Liver (tissue), 9 donors: ENCODE data around the gene RAMP2. TPM values are rescaled to one million over a fixed set of nuclear protein-coding genes. Genes with fewer than 3 reads are reported as not detected.
A peak's percentile ranks its signal among the peaks of the same experiment; 100 is the strongest.

ENCODE experiments used
- DNase-seq: peaks from one replicate; pipeline ENCODE4 v3.0.0-alpha.2; 2017; ENCODE audit warnings: low spot score
- H3K27ac ChIP-seq, 2 donors: one replicate each; pipeline ENCODE4 v1.7.0; 2013; ENCODE audit warnings: inconsistent platforms in 2 of 2, low read length in 2 of 2, control low read depth in 1 of 2, low read depth in 1 of 2, mild to moderate bottlenecking in 1 of 2
- H3K27me3 ChIP-seq, 4 donors: one replicate each; pipeline versions ENCODE4 v1.6.1 to v1.7.0; 2013; ENCODE audit warnings: low read length in 3 of 4, inconsistent platforms in 1 of 4, mild to moderate bottlenecking in 1 of 4, moderate library complexity in 1 of 4; ENCODE audit not compliant: control insufficient read depth in 4 of 4, insufficient read depth in 4 of 4
- H3K36me3 ChIP-seq, 4 donors: one replicate each; pipeline versions ENCODE4 v1.6.1 to v1.7.0; 2013; ENCODE audit warnings: low read length in 3 of 4, mild to moderate bottlenecking in 3 of 4, low read depth in 1 of 4, moderate library complexity in 1 of 4; ENCODE audit not compliant: control insufficient read depth in 4 of 4, insufficient read depth in 3 of 4
- H3K4me1 ChIP-seq, 4 donors: one replicate each; pipeline versions ENCODE4 v1.6.1 to v1.7.0; 2013; ENCODE audit warnings: low read length in 3 of 4, mild to moderate bottlenecking in 3 of 4, moderate library complexity in 1 of 4; ENCODE audit not compliant: control insufficient read depth in 4 of 4, insufficient read depth in 4 of 4
- H3K4me3 ChIP-seq, 3 donors: one replicate each; pipeline versions ENCODE4 v1.6.1 to v1.7.0; 2013; ENCODE audit warnings: low read length in 3 of 3, control low read depth in 1 of 3, low read depth in 1 of 3, mild to moderate bottlenecking in 1 of 3
- H3K9ac ChIP-seq, 2 donors: one replicate each; pipeline ENCODE4 v1.7.0; 2013; ENCODE audit warnings: low read length in 2 of 2, mild to moderate bottlenecking in 2 of 2, moderate library complexity in 2 of 2, control low read depth in 1 of 2, low read depth in 1 of 2
- H3K9me3 ChIP-seq, 4 donors: one replicate each; pipeline versions ENCODE4 v1.6.1 to v1.7.0; 2013; ENCODE audit warnings: low read length in 3 of 4; ENCODE audit not compliant: control insufficient read depth in 4 of 4
- EGR1 ChIP-seq, 2 donors: IDR thresholded peaks; 2 replicates each; pipeline ENCODE4 v1.6.1; 2016 to 2018; ENCODE audit warnings: antibody characterized with exemption in 2 of 2, low read depth in 2 of 2
- FOXA1 ChIP-seq: IDR thresholded peaks from 2 replicates; pipeline ENCODE4 v1.6.1; 2016; ENCODE audit warnings: antibody characterized with exemption
- FOXA2 ChIP-seq: IDR thresholded peaks from 2 replicates; pipeline ENCODE4 v1.6.1; 2016; ENCODE audit warnings: antibody characterized with exemption
- GABPA ChIP-seq, 2 donors: IDR thresholded peaks in 1 of 2; conservative IDR thresholded peaks in 1 of 2; 2 replicates each; pipeline ENCODE4 v1.6.1; 2016; ENCODE audit warnings: antibody characterized with exemption in 2 of 2, mild to moderate bottlenecking in 1 of 2, moderate library complexity in 1 of 2
- HNF4A ChIP-seq, 2 donors: conservative IDR thresholded peaks; 2 replicates each; pipeline ENCODE4 v1.6.1; 2016; ENCODE audit warnings: antibody characterized with exemption in 2 of 2, mild to moderate bottlenecking in 2 of 2
- HNF4G ChIP-seq: IDR thresholded peaks from 2 replicates; pipeline ENCODE4 v1.6.1; 2016; ENCODE audit warnings: antibody characterized with exemption
- JUND ChIP-seq, 2 donors: IDR thresholded peaks; 2 replicates each; pipeline ENCODE4 v1.6.1; 2016; ENCODE audit warnings: antibody characterized with exemption in 2 of 2
- NR2F2 ChIP-seq: IDR thresholded peaks from 2 replicates; pipeline ENCODE4 v1.6.1; 2016; ENCODE audit warnings: antibody characterized with exemption
- RAD21 ChIP-seq, 2 donors: IDR thresholded peaks; 2 replicates each; pipeline ENCODE4 v1.6.1; 2016; ENCODE audit warnings: antibody characterized with exemption in 2 of 2, mild to moderate bottlenecking in 2 of 2
- RXRA ChIP-seq, 2 donors: IDR thresholded peaks; 2 replicates each; pipeline ENCODE4 v1.6.1; 2017 to 2018; ENCODE audit warnings: antibody characterized with exemption in 2 of 2, mild to moderate bottlenecking in 1 of 2
- SP1 ChIP-seq: IDR thresholded peaks from 2 replicates; pipeline ENCODE4 v1.6.1; 2018; ENCODE audit warnings: antibody characterized with exemption, mild to moderate bottlenecking
- TAF1 ChIP-seq: conservative IDR thresholded peaks from 2 replicates; pipeline ENCODE4 v1.6.1; 2016; ENCODE audit warnings: antibody characterized with exemption, mild to moderate bottlenecking
- YY1 ChIP-seq: IDR thresholded peaks from 2 replicates; pipeline ENCODE4 v1.6.1; 2016; ENCODE audit warnings: antibody characterized with exemption, mild to moderate bottlenecking
- WGBS: extraction: QIAGEN DNeasy Blood & Tissue Kit; methylation state at CpG from one replicate; pipeline ENCODE4 v1.1.7; 2013; 5-methylcytosine and 5-hydroxymethylcytosine counted together
- polyA plus RNA-seq, 2 donors: library from polyadenylated mRNA; stranded (reverse) in 1 of 2; unstranded in 1 of 2; fragments of 200-250 nt in 1 of 2; fragments of >200 nt in 1 of 2; fragmentation: Nextera tagmentation in 1 of 2; extraction: Ambion mirVana in 1 of 2; gene quantifications; one replicate each; pipeline versions ENCODE4 v1.2.1 to v1.2.3, GENCODE V29; 2013 to 2015
- total RNA-seq, 2 donors: library from RNA; depleted of rRNA; stranded (reverse); fragments of >200 nt; gene quantifications; one replicate each; pipeline ENCODE4 v1.2.3, GENCODE V29; 2014
- TF ChIP-seq, protein P1 (sequence below): IDR thresholded peaks from 2 replicates; pipeline ENCODE4 v1.6.1; 2016; ENCODE audit warnings: antibody characterized with exemption
- TF ChIP-seq, protein P2 (sequence below): fragments of 150-350 bp; IDR thresholded peaks from 2 replicates; pipeline ENCODE4 v1.5.1; 2017; ENCODE audit warnings: improper control_type of control experiment, low read depth, low read length; ENCODE audit not compliant: missing input control
- TF ChIP-seq, protein P3 (sequence below): IDR thresholded peaks from 2 replicates; pipeline ENCODE4 v1.6.1; 2016; ENCODE audit warnings: antibody characterized with exemption
- TF ChIP-seq, protein P4 (sequence below): IDR thresholded peaks from 2 replicates; pipeline ENCODE4 v1.6.1; 2016; ENCODE audit warnings: antibody characterized with exemption
- donor health status: healthy.
- donor health status: healthy.
- donor health status: healthy.
- donor health status: healthy.
- donor health status: healthy.

The RAMP2 gene
- total and polyA plus RNA-seq, 4 donors, result 0.92 to 17.2 (median 5.1) TPM

DNA sequence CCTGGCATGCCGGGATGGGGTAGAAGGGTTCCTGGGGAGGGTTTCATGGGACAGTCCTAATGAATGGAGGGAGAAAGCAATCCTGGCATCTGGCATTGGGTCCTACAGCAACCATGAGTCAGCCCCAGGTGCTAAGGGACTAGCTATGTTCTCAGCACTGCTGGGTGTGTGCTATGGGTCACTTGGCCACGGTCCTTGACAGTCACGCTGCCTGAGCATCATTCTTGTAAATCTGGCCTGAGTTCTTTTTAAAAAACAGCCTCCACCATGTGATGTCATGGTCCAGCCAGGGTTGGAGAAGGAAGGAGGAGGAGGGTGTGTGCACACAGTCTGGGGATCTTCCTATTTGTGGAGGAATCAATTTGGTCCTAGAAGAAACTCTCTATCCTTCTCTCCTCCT is 6.2 kb upstream of the RAMP2 start:
- Histone ChIP-seq H3K9me3 (no peaks in the 10 kb centered on the region), H3K4me3 (no peak overlapping the region), H3K4me1 (peaks cover 0 to 10% (median 5%) of the 10 kb centered on the region in 4 donors), H3K36me3 (no peaks in the 10 kb centered on the region), H3K27ac (no peak overlapping the region), H3K9ac (no peak overlapping the region), H3K27me3 (no peaks in the 10 kb centered on the region)
- 96% methylated on average over 3 of the region's 3 CpGs for WGBS
- TF ChIP-seq RAD21 (IDR thresholded peaks at IDR 0.05) (no peak), YY1 (no peak), HNF4A (conservative IDR thresholded peaks at IDR 0.05) (no peak), FOXA1 (no peak), EGR1 (IDR thresholded peaks at IDR 0.05; ENCODE audit: low read depth in 2 of 2) (no peak)
- TF ChIP-seq, protein P1, sequence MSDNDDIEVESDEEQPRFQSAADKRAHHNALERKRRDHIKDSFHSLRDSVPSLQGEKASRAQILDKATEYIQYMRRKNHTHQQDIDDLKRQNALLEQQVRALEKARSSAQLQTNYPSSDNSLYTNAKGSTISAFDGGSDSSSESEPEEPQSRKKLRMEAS, result no peak
- no peak for DNase-seq

DNA sequence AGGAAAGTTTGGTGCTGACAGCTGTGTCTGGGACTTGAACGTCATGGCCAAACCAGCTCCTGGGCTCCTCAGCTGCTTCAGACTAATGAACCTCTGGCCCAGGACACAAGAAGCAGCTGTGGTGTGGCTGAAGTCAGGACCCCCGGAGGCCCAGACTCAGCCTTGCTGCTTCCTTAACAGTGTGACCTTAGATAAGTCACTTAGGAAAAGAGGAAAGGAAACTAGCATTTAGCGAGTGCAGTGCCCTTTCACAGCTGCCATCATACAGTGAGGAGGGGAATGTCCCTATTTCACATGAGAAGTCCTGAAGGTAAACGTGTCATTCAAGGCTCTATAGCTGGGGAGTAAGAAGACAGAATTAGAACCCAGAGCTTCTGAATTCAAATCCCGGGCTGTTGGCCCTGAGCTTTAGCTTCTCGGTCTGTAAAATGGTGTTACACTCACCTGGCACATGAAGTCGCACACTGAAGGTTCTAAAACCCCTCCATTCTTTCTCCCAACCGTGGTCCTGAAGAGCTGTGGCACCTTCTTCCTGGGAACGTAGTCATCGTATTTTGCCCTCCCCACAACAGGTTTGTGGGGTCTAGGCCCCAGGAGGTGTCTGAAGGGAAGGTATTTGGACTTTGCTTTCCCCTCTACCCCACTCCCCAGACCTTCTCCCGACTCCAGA is 910 bp upstream of the RAMP2 start:
- H3K9me3 ChIP-seq, result no peaks in the 10 kb centered on the region
- 65% methylated on average over 11 of the region's 11 CpGs for WGBS
- no peak overlapping the region for H3K9ac ChIP-seq
- H3K27me3 ChIP-seq, result peaks cover 0 to 2% (median 0%) of the 10 kb centered on the region in 4 donors
- no peak overlapping the region for H3K4me3 ChIP-seq
- no peak overlapping the region for H3K27ac ChIP-seq
- no peak for DNase-seq
- no peaks in the 10 kb centered on the region for H3K36me3 ChIP-seq
- peaks cover 3 to 20% (median 8%) of the 10 kb centered on the region in 4 donors for H3K4me1 ChIP-seq
- TF ChIP-seq YY1, result no peak
- TF ChIP-seq RXRA (IDR thresholded peaks at IDR 0.05), result peak in 1 of 2 donors; percentile 7
- no peak for TF ChIP-seq SP1
- no peak for TF ChIP-seq JUND (IDR thresholded peaks at IDR 0.05)
- TF ChIP-seq, protein P1, result no peak
- TF ChIP-seq HNF4G, result no peak
- no peak for TF ChIP-seq RAD21 (IDR thresholded peaks at IDR 0.05)
- TF ChIP-seq, protein P2, sequence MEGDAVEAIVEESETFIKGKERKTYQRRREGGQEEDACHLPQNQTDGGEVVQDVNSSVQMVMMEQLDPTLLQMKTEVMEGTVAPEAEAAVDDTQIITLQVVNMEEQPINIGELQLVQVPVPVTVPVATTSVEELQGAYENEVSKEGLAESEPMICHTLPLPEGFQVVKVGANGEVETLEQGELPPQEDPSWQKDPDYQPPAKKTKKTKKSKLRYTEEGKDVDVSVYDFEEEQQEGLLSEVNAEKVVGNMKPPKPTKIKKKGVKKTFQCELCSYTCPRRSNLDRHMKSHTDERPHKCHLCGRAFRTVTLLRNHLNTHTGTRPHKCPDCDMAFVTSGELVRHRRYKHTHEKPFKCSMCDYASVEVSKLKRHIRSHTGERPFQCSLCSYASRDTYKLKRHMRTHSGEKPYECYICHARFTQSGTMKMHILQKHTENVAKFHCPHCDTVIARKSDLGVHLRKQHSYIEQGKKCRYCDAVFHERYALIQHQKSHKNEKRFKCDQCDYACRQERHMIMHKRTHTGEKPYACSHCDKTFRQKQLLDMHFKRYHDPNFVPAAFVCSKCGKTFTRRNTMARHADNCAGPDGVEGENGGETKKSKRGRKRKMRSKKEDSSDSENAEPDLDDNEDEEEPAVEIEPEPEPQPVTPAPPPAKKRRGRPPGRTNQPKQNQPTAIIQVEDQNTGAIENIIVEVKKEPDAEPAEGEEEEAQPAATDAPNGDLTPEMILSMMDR, result no peak
- no peak for TF ChIP-seq EGR1 (IDR thresholded peaks at IDR 0.05; ENCODE audit: low read depth in 2 of 2)

DNA sequence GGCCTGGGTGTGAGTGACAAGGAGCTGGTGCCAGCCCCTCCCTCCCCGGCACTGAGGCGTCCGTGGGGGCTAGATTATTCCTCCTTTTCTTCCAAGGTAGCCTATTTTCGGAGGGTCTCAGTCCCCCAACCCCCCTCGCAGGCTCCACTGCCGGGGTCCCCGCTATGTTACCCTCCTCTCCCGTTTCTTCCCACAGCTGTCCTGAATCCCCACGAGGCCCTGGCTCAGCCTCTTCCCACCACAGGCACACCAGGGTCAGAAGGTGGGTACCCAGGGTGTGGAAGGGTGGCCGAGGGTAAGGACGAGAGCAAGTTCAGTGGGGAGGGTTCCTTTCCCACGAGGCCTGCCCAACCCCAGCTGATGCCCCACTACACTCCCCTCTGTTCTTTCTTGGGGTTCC is 611 bp downstream of the RAMP2 start:
- peaks cover 3 to 20% (median 9%) of the 10 kb centered on the region in 4 donors for H3K4me1 ChIP-seq
- TF ChIP-seq JUND (IDR thresholded peaks at IDR 0.05) (no peak), TAF1 (no peak), SP1 (no peak), EGR1 (IDR thresholded peaks at IDR 0.05; ENCODE audit: low read depth in 2 of 2) (no peak), HNF4G (no peak), FOXA1 (no peak), FOXA2 (no peak), RAD21 (IDR thresholded peaks at IDR 0.05) (no peak), GABPA (IDR thresholded peaks at IDR 0.05 in 1 of 2, conservative IDR thresholded peaks at IDR 0.05 in 1 of 2) (no peak), NR2F2 (no peak), RXRA (IDR thresholded peaks at IDR 0.05) (no peak)
- TF ChIP-seq, protein P1, result no peak
- TF ChIP-seq, protein P3, sequence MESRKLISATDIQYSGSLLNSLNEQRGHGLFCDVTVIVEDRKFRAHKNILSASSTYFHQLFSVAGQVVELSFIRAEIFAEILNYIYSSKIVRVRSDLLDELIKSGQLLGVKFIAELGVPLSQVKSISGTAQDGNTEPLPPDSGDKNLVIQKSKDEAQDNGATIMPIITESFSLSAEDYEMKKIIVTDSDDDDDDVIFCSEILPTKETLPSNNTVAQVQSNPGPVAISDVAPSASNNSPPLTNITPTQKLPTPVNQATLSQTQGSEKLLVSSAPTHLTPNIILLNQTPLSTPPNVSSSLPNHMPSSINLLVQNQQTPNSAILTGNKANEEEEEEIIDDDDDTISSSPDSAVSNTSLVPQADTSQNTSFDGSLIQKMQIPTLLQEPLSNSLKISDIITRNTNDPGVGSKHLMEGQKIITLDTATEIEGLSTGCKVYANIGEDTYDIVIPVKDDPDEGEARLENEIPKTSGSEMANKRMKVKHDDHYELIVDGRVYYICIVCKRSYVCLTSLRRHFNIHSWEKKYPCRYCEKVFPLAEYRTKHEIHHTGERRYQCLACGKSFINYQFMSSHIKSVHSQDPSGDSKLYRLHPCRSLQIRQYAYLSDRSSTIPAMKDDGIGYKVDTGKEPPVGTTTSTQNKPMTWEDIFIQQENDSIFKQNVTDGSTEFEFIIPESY, result no peak
- TF ChIP-seq, protein P4, sequence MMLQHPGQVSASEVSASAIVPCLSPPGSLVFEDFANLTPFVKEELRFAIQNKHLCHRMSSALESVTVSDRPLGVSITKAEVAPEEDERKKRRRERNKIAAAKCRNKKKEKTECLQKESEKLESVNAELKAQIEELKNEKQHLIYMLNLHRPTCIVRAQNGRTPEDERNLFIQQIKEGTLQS, result no peak
- TF ChIP-seq, protein P2, result no peak

More for the DNA sequence above, 611 bp downstream of the RAMP2 start:
- H3K27ac ChIP-seq, result no peak overlapping the region
- DNase-seq, result no peak
- H3K9ac ChIP-seq, result no peak overlapping the region
- H3K36me3 ChIP-seq, result no peaks in the 10 kb centered on the region
- 75% methylated on average over 12 of the region's 12 CpGs for WGBS
- peak overlapping the region in 1 of 3 donors; percentile 60 for H3K4me3 ChIP-seq
- no peaks in the 10 kb centered on the region for H3K9me3 ChIP-seq
- peaks cover 0 to 2% (median 0%) of the 10 kb centered on the region in 4 donors for H3K27me3 ChIP-seq
